ENCODE data around the gene CD63. TPM values are rescaled to one million over a fixed set of nuclear protein-coding genes. Genes with fewer than 3 reads are reported as not detected.

Gene CD63
- total and polyA plus RNA-seq, 2 experiments from 2014 or later = 1,401 to 2,624 TPM

DNA sequence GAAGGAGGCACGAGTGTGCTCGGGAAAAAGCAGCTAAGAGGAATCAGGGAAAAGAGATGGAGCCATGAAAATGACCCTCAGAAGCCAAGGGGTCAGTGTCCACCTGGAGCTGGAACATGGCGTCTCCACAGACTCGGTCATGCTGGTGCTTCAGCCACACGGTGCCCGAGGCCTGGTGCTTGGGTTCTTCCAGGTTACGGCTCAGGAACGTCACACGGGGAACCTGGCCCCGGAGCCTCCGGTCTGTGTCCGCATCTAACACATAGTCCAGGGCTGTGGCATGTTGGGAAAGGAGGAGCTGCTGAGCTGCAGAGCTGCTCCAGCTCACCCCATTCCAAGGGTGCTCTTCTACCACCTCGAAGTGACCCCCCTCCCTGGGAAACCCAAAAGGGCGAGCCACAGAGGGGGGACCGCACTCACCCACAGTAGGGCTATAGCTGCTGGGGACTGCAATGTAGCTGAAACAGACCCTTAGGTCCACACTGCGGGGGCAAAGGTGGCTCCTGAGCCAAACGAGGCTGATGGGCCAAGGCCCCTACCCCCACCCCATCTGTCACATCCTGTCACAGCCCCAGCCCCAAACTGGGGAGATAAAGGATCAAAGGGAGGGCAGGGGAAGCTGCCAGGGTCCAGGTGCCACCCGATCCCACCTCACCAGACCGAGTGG lies 31.9 kb downstream of the CD63 start:
- Histone ChIP-seq H3K4me1 (ENCODE audit: insufficient read depth) (no peaks in the 10 kb centered on the region), H3K27me3 (no peaks in the 10 kb centered on the region), H3K9me3 (ENCODE audit: low read depth) (no peaks in the 10 kb centered on the region), H3K4me3 (no peak overlapping the region), H3K4me2 (no peak overlapping the region), H3K79me2 (no peaks in the 10 kb centered on the region), H4K20me1 (ENCODE audit: insufficient read depth, poor library complexity, severe bottlenecking) (no peaks in the 10 kb centered on the region), H2AFZ (no peak overlapping the region), H3K9me2 (replicated peaks; ENCODE audit: insufficient read depth) (no peaks in the 10 kb centered on the region), H3K36me3 (replicated peaks; ENCODE audit: insufficient read depth, low read depth) (no peaks in the 10 kb centered on the region), H3K27ac (no peak overlapping the region)
- 94% methylated on average over 19 of the region's 19 CpGs for WGBS (ENCODE audit: low lambda C conversion rate, missing lambda C conversion rate)
- TF ChIP-seq EZH2 (IDR thresholded peaks at IDR 0.05; ENCODE audit: borderline replicate concordance) (no peak), EZH2phosphoT487 (IDR thresholded peaks at IDR 0.05; ENCODE audit: low read depth, severe bottlenecking, unreplicated experiment) (no peak)
- TF ChIP-seq, protein P1, sequence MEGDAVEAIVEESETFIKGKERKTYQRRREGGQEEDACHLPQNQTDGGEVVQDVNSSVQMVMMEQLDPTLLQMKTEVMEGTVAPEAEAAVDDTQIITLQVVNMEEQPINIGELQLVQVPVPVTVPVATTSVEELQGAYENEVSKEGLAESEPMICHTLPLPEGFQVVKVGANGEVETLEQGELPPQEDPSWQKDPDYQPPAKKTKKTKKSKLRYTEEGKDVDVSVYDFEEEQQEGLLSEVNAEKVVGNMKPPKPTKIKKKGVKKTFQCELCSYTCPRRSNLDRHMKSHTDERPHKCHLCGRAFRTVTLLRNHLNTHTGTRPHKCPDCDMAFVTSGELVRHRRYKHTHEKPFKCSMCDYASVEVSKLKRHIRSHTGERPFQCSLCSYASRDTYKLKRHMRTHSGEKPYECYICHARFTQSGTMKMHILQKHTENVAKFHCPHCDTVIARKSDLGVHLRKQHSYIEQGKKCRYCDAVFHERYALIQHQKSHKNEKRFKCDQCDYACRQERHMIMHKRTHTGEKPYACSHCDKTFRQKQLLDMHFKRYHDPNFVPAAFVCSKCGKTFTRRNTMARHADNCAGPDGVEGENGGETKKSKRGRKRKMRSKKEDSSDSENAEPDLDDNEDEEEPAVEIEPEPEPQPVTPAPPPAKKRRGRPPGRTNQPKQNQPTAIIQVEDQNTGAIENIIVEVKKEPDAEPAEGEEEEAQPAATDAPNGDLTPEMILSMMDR (IDR thresholded peaks at IDR 0.05; ENCODE audit: poor library complexity) = no peak
- DNase-seq (ENCODE audit: low spot score) = no peak

DNA sequence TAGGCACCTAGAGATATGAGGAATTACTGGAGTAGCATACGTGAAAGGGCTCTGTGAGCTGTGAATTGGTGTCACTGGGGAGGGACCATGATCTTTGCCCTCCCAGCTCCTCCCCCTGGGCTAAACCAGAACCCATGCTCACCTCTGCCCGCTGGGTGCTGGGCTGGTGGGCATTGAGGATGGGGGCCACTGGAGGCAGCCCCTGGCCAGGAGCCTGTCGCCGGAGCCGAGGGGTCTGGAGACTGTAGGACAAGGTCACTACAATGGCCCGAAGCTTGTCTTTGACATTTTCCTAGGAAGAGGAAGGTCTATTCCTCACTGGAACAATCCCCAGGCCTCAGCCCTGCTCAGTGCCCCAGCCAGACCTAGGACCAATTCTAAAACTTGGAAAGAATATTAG lies 32.7 kb downstream of the CD63 start:
- Histone ChIP-seq H3K36me3 (replicated peaks; ENCODE audit: insufficient read depth, low read depth) (no peaks in the 10 kb centered on the region), H3K9me2 (replicated peaks; ENCODE audit: insufficient read depth) (no peaks in the 10 kb centered on the region)
- WGBS (ENCODE audit: low lambda C conversion rate, missing lambda C conversion rate) = 92% methylated on average over 6 of the region's 6 CpGs

DNA sequence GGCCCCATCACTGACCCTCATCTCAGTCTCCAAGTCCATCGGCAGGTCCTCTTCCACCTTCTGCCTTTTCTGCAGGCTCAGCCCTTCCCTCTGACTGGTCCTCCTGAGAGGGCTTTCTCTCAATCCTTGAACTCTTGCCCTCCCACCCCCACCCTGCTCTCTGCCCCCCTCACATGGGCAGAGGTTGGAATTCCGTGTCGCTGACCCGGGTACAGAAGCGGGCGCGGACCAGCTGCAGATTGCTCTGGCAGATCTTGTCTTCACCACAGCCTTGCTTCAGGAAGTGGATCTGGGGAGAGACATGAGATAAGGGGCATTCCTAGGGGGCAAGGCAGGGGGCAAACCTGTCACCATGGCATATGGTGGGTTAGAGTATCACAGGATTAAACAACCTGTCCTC lies 33.5 kb downstream of the CD63 start:
- no peak for DNase-seq (ENCODE audit: low spot score)
- no peaks in the 10 kb centered on the region for H3K4me1 ChIP-seq (ENCODE audit: insufficient read depth)
- no peaks in the 10 kb centered on the region for H3K27me3 ChIP-seq
- 98% methylated on average over 5 of the region's 7 CpGs for WGBS (ENCODE audit: low lambda C conversion rate, missing lambda C conversion rate)
- H3K4me2 ChIP-seq = no peak overlapping the region
- H3K36me3 ChIP-seq (replicated peaks; ENCODE audit: insufficient read depth, low read depth) = no peaks in the 10 kb centered on the region
- H3K9me2 ChIP-seq (replicated peaks; ENCODE audit: insufficient read depth) = no peaks in the 10 kb centered on the region
- no peak overlapping the region for H3K4me3 ChIP-seq
- no peaks in the 10 kb centered on the region for H3K79me2 ChIP-seq
- H3K27ac ChIP-seq = no peak overlapping the region
- TF ChIP-seq, protein P1 (IDR thresholded peaks at IDR 0.05; ENCODE audit: poor library complexity) = no peak
- TF ChIP-seq EZH2phosphoT487 (IDR thresholded peaks at IDR 0.05; ENCODE audit: low read depth, severe bottlenecking, unreplicated experiment) (no peak), EZH2 (IDR thresholded peaks at IDR 0.05; ENCODE audit: borderline replicate concordance) (no peak)
- no peaks in the 10 kb centered on the region for H4K20me1 ChIP-seq (ENCODE audit: insufficient read depth, poor library complexity, severe bottlenecking)
- no peaks in the 10 kb centered on the region for H3K9me3 ChIP-seq (ENCODE audit: low read depth)
- no peak overlapping the region for H2AFZ ChIP-seq

More for the DNA sequence above, 32.7 kb downstream of the CD63 start:
- Histone ChIP-seq H2AFZ (no peak overlapping the region), H3K4me2 (no peak overlapping the region), H3K27ac (no peak overlapping the region), H3K4me3 (no peak overlapping the region), H3K9me3 (ENCODE audit: low read depth) (no peaks in the 10 kb centered on the region), H4K20me1 (ENCODE audit: insufficient read depth, poor library complexity, severe bottlenecking) (no peaks in the 10 kb centered on the region), H3K79me2 (no peaks in the 10 kb centered on the region), H3K4me1 (ENCODE audit: insufficient read depth) (no peaks in the 10 kb centered on the region), H3K27me3 (no peaks in the 10 kb centered on the region)
- TF ChIP-seq EZH2 (IDR thresholded peaks at IDR 0.05; ENCODE audit: borderline replicate concordance) = no peak
- TF ChIP-seq EZH2phosphoT487 (IDR thresholded peaks at IDR 0.05; ENCODE audit: low read depth, severe bottlenecking, unreplicated experiment) = no peak
- TF ChIP-seq, protein P1 (IDR thresholded peaks at IDR 0.05; ENCODE audit: poor library complexity) = no peak
- DNase-seq (ENCODE audit: low spot score) = no peak

Data from hepatocyte (in vitro differentiated cells).